Measurements from ENCODE around the gene WDR45B. TPM values are rescaled to one million over a fixed set of nuclear protein-coding genes. Genes with fewer than 3 reads are reported as not detected.

WDR45B gene
- total RNA-seq, 4 donors from 2014 or later: 68.8 to 90.0 (median 77.2) TPM

DNA sequence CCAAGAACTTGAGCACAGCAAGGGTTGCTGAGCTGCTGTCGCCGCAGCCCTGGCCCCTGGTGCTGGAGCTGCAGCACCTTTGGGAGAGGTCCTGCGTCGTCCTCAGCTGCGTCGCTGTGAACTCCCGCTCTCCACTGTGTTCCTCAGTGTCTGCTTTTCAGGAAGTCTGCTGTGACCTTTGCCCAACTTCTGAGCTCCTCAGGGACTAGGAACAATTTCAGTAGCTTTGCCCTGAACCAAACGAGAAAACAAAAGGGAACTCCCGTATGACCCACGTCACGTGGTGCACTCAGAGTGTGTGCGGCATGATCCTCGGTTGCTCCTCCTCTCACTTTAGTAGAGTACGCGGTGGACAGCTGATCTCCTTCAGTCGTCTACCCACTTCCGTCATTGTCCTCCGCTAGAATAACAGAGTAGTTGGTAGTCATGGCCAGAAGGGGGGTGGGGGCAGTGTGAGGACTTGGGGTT lies 44.2 kb downstream of the WDR45B start:
- H3K36me3 ChIP-seq: peaks cover 0 to 62% (median 0%) of the 10 kb centered on the region in 3 donors
- no peaks in the 10 kb centered on the region for H3K9me3 ChIP-seq
- H3K4me1 ChIP-seq: peaks cover 0 to 10% (median 2%) of the 10 kb centered on the region in 4 donors
- H3K27me3 ChIP-seq: no peaks in the 10 kb centered on the region
- peak in 1 of 2 donors; percentile 35 for TF ChIP-seq POLR2A (IDR thresholded peaks at IDR 0.05)
- TF ChIP-seq, protein P1, sequence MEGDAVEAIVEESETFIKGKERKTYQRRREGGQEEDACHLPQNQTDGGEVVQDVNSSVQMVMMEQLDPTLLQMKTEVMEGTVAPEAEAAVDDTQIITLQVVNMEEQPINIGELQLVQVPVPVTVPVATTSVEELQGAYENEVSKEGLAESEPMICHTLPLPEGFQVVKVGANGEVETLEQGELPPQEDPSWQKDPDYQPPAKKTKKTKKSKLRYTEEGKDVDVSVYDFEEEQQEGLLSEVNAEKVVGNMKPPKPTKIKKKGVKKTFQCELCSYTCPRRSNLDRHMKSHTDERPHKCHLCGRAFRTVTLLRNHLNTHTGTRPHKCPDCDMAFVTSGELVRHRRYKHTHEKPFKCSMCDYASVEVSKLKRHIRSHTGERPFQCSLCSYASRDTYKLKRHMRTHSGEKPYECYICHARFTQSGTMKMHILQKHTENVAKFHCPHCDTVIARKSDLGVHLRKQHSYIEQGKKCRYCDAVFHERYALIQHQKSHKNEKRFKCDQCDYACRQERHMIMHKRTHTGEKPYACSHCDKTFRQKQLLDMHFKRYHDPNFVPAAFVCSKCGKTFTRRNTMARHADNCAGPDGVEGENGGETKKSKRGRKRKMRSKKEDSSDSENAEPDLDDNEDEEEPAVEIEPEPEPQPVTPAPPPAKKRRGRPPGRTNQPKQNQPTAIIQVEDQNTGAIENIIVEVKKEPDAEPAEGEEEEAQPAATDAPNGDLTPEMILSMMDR (IDR thresholded peaks at IDR 0.05): peak in 1 of 6 experiments; percentile 3
- peak; percentile 46 to 87 (median 70) for DNase-seq
- H3K27ac ChIP-seq: peak overlapping the region in 3 of 4 donors; percentile 15 to 59 (median 59)
- H3K4me3 ChIP-seq: peak overlapping the region in 1 of 4 donors; percentile 23

DNA sequence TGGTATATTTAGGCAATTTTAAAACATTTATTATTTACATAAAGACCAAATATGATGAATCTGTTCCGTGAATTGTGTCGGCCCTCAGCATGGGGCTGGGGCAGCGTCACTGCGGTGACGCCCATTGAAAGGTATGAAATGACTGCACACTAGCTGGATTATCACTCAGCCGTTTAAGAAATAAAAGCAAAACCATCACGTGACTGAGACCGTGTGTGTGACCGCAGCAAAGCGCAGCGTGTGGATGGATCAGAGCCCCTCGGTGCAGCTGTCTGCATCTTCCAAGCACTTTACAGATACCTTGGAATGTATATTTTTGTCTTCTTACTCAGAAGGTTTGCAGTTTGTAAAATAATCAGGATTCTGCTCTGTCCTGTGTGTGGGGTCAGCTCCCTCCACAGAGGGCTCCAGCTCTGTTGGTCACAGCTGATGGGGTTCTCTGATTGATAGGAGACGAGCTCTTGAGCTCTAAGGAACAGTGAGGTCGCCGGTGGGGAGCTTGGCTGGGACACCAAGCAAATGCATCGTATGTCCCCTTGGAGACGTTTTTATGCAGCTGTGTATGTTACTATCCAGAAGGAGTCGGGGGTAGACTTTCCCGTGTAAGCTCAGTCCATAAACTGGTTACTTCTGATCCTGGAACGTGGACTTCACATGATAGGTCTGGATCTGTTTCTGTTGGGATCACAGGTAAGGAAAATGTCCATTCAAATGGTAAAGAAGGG lies 45.1 kb downstream of the WDR45B start:
- H3K27me3 ChIP-seq: no peaks in the 10 kb centered on the region
- DNase-seq: no peak
- no peaks in the 10 kb centered on the region for H3K9me3 ChIP-seq
- H3K27ac ChIP-seq: peak overlapping the region in 1 of 4 donors; percentile 59
- peaks cover 0 to 10% (median 2%) of the 10 kb centered on the region in 4 donors for H3K4me1 ChIP-seq
- TF ChIP-seq, protein P1 (IDR thresholded peaks at IDR 0.05): no peak
- TF ChIP-seq POLR2A (IDR thresholded peaks at IDR 0.05): no peak
- peaks cover 0 to 67% (median 0%) of the 10 kb centered on the region in 3 donors for H3K36me3 ChIP-seq
- H3K4me3 ChIP-seq: no peak overlapping the region

DNA sequence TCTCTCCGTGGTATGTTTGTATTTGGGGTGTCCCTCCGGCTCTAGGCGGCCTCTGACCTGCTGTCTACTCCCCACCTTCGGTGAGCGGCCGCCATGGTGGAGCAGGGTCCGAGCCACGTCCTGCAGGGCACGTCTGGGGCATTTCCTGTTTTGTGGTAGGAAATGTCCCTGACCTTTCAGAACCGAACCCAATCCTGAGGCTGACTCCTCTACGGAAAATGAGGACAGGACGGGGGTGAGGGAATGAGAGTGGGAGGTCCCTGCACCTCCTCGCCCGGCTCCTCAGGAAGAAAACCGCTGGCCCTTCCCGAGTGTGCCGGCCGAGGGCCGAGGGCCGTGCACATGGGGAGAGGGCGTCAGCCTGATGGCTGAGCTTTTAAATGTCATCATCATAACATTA lies 45.8 kb downstream of the WDR45B start:
- Histone ChIP-seq H3K27me3 (no peaks in the 10 kb centered on the region), H3K9me3 (no peaks in the 10 kb centered on the region), H3K4me1 (peaks cover 0 to 10% (median 2%) of the 10 kb centered on the region in 4 donors), H3K36me3 (peaks cover 0 to 72% (median 0%) of the 10 kb centered on the region in 3 donors), H3K27ac (peak overlapping the region in 2 of 4 donors; percentile 1 to 22), H3K4me3 (no peak overlapping the region)
- TF ChIP-seq POLR2A (IDR thresholded peaks at IDR 0.05): no peak
- TF ChIP-seq, protein P1 (IDR thresholded peaks at IDR 0.05): no peak
- no peak for DNase-seq

DNA sequence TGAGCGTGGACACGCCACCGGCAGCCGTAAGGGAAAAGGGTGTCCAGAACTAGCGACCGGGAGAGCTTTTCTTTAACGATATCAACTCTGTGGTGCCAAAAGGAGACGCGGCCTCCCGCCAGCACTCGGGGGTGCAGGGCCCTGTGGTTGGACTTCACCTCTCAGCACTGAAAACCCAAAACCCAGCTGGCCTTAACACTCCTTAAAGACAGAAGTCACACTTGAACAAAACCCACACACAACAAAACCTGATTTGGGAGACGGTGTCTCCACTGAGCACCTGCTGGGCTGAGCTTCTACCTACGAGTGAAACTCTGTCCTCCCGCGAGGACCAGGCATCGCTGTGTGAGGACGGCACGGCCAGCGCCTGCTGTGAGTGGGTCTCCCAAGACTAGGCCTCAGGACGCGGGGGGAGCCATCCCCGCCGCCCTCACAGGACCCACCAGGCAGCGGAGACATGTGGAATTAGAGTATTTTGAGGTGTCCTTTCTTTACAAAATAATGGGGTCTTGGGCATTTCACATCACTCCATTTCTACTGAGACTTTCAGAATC lies 46.7 kb downstream of the WDR45B start:
- no peak overlapping the region for H3K27ac ChIP-seq
- TF ChIP-seq, protein P1 (IDR thresholded peaks at IDR 0.05): no peak
- TF ChIP-seq POLR2A (IDR thresholded peaks at IDR 0.05): no peak
- H3K9me3 ChIP-seq: no peaks in the 10 kb centered on the region
- no peak overlapping the region for H3K4me3 ChIP-seq
- H3K4me1 ChIP-seq: peaks cover 0 to 10% (median 2%) of the 10 kb centered on the region in 4 donors
- no peaks in the 10 kb centered on the region for H3K27me3 ChIP-seq
- no peak for DNase-seq
- peaks cover 0 to 82% (median 0%) of the 10 kb centered on the region in 3 donors for H3K36me3 ChIP-seq

DNA sequence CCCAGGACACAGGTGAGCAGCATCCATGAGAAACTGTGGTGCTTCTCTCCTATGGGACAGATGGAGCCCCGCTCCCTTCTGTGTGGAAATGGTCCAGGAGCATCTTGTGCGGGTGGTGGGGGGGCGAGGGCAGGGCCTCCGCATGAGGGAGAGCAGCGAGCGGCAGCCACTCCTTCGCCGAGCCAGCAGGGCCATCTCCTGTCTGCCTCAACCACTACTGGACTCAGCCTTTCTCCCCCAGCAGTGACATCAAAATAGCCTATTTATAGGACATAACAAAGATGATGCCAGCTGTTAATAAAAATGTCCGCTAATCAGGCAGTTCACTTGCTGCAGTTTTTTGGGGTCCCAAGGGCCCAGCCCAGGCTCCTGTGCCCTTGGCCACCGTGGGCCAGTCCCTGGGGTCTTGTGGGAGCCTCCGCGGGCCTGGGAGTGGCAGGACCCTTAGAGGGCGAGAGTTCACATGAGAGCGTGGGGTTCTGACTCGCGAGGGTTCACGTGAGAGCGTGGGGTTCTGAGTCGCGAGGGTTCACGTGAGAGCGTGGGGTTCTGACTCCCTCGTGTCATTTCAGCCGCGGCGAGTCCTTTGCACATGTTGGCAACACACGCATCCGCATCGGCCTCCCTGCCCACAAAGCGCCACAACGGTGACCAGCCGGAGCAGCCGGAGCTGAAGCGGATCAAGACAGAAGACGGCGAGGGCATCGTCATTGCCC lies 47.4 kb downstream of the WDR45B start:
- no peak for DNase-seq
- H3K9me3 ChIP-seq: no peaks in the 10 kb centered on the region
- no peak for TF ChIP-seq POLR2A (IDR thresholded peaks at IDR 0.05)
- TF ChIP-seq, protein P1 (IDR thresholded peaks at IDR 0.05): no peak
- H3K27ac ChIP-seq: no peak overlapping the region
- no peaks in the 10 kb centered on the region for H3K27me3 ChIP-seq
- peaks cover 0 to 81% (median 0%) of the 10 kb centered on the region in 3 donors for H3K36me3 ChIP-seq
- peaks cover 0 to 15% (median 2%) of the 10 kb centered on the region in 4 donors for H3K4me1 ChIP-seq
- H3K4me3 ChIP-seq: no peak overlapping the region

Data from Peyer's patch (tissue), 4 donors.